Gastrocnemius medialis (tissue), 4 donors: Measurements from ENCODE around the gene SULT1C3. TPM values are rescaled to one million over a fixed set of nuclear protein-coding genes. Genes with fewer than 3 reads are reported as not detected.

Experiments used
- ATAC-seq, 2 donors: fragments of 150-250 bp; one replicate each; pipeline ENCODE4 v1.9.1; 2016
- DNase-seq, 2 donors: peaks; one replicate each; pipeline ENCODE4 v3.0.0-alpha.2; 2019
- H3K27ac ChIP-seq, 4 donors: fragments of 200-600 bp; sonication (generic); 1 replicate in 1 of 4; 2 replicates in 3 of 4; pipeline ENCODE4 v1.5.1; 2016 to 2018; ENCODE audit warnings: mild to moderate bottlenecking in 2 of 4, moderate library complexity in 1 of 4
- H3K27me3 ChIP-seq, 3 donors: fragments of 200-600 bp; sonication (generic) in 2 of 3; 1 replicate in 1 of 3; 2 replicates in 2 of 3; pipeline versions ENCODE4 v1.5.1 to v1.6.0; 2016 to 2019; ENCODE audit warnings: mild to moderate bottlenecking in 1 of 3, moderate library complexity in 1 of 3
- H3K36me3 ChIP-seq, 2 donors: fragments of 200-600 bp; sonication (generic) in 1 of 2; one replicate each; pipeline ENCODE4 v1.5.1; 2017 to 2018
- H3K4me1 ChIP-seq, 2 donors: fragments of 200-600 bp; sonication (generic) in 1 of 2; one replicate each; pipeline ENCODE4 v1.5.1; 2016 to 2017; ENCODE audit warnings: mild to moderate bottlenecking in 2 of 2
- H3K4me3 ChIP-seq, 4 donors: fragments of 200-600 bp; sonication (generic) in 3 of 4; 1 replicate in 1 of 4; 2 replicates in 3 of 4; pipeline ENCODE4 v1.5.1; 2016 to 2019; ENCODE audit warnings: mild to moderate bottlenecking in 2 of 4
- H3K9me3 ChIP-seq, 3 donors: fragments of 200-600 bp; sonication (generic) in 2 of 3; 1 replicate in 1 of 3; 2 replicates in 2 of 3; pipeline ENCODE4 v1.5.1; 2016 to 2019
- POLR2A ChIP-seq, 2 donors: fragments of 450-650 bp; IDR thresholded peaks; one replicate each; pipeline ENCODE4 v1.6.1; 2017; ENCODE audit warnings: antibody characterized with exemption in 2 of 2, mild to moderate bottlenecking in 2 of 2, moderate library complexity in 2 of 2
- in situ Hi-C, 4 donors: fragments of 200-750 bp; cut with MboI; loops; one replicate each; pipeline versions ENCODE4 v1.15.0 to v1.8.0; 2017; ENCODE audit warnings: low sequenced_read_pairs in 4 of 4
- intact Hi-C: fragments of 100-400 bp; cut with DNase I; formaldehyde crosslinking; loops from one replicate; pipeline ENCODE4 v1.15.1; 2023; ENCODE audit warnings: low total_unique reads
- total RNA-seq, 4 donors: library from RNA; depleted of rRNA; stranded (reverse); fragments of >200 nt; gene quantifications; one replicate each; pipeline versions ENCODE4 v1.1.0 to v1.2.3, GENCODE V29; 2016
- TF ChIP-seq, protein P1 (sequence below), 5 experiments: fragments of 450-650 bp in 3 of 5; fragments of 200-600 bp in 2 of 5; sonication (generic) in 2 of 5; IDR thresholded peaks in 4 of 5; conservative IDR thresholded peaks in 1 of 5; 1 replicate in 4 of 5; 2 replicates in 1 of 5; pipeline ENCODE4 v1.5.1; 2016 to 2019; ENCODE audit warnings: antibody characterized with exemption in 5 of 5, mild to moderate bottlenecking in 3 of 5, moderate library complexity in 3 of 5

The SULT1C3 gene
- total RNA-seq, 4 donors from 2014 or later = not detected

DNA sequence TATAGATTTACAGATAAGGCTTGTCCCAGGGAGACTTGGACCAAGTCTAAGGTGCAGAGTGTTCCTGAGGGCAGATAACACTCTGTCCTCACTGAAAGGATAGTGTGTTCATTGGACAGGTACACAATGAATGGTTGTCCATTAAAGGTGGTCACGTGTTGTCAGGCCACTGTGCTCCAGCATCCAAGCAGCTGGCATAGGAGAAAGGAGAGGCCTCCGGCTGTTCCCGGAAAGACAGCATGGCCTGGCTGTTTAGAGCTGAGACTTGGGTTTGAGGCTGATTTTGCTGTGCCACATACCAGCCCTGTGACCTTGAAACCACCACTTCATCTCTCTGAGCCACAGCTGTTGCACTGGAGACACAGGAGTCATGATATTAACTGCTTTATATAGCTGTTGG is 19.6 kb upstream of the SULT1C3 start:
- no peaks in the 10 kb centered on the region for H3K36me3 ChIP-seq
- no peaks in the 10 kb centered on the region for H3K9me3 ChIP-seq
- ATAC-seq = no peak
- H3K27me3 ChIP-seq = no peaks in the 10 kb centered on the region
- no peak overlapping the region for H3K27ac ChIP-seq
- in situ Hi-C loops (no loop called here), intact Hi-C loops (no loop called here)
- no peak overlapping the region for H3K4me3 ChIP-seq
- no peak for TF ChIP-seq POLR2A (IDR thresholded peaks at IDR 0.05)
- TF ChIP-seq, protein P1, sequence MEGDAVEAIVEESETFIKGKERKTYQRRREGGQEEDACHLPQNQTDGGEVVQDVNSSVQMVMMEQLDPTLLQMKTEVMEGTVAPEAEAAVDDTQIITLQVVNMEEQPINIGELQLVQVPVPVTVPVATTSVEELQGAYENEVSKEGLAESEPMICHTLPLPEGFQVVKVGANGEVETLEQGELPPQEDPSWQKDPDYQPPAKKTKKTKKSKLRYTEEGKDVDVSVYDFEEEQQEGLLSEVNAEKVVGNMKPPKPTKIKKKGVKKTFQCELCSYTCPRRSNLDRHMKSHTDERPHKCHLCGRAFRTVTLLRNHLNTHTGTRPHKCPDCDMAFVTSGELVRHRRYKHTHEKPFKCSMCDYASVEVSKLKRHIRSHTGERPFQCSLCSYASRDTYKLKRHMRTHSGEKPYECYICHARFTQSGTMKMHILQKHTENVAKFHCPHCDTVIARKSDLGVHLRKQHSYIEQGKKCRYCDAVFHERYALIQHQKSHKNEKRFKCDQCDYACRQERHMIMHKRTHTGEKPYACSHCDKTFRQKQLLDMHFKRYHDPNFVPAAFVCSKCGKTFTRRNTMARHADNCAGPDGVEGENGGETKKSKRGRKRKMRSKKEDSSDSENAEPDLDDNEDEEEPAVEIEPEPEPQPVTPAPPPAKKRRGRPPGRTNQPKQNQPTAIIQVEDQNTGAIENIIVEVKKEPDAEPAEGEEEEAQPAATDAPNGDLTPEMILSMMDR (IDR thresholded peaks at IDR 0.05 in 4 of 5, conservative IDR thresholded peaks at IDR 0.05 in 1 of 5) = no peak
- no peaks in the 10 kb centered on the region for H3K4me1 ChIP-seq
- DNase-seq = no peak

DNA sequence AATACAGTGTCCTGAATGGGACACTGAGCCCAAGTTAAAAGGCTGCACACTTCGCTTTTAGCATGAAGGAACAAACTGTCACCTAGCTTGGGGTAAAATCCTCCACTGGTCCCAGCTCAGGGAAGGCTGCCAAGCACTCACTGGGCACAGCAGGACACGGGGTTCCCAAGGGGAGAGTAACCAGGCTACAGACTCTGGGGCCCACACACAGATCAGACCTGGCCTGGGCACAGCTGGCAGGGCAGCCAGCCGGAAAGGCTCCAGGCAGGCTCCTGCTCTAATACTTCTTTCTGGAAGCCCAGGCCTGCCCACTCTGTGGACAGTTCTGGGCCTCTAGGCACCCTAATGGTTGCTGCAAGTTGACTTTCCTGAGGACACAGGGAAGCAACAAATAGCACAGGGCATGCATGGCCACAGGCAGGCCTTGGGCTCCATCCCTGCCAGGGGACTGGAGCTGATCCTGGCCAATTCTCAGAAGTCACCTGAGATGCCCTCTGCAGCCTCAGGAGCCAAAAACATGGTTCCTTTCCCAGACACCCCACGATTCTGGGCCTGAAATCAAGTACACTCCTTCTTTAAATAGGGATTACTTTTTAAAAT is 18.7 kb upstream of the SULT1C3 start:
- Histone ChIP-seq H3K36me3 (no peaks in the 10 kb centered on the region), H3K27ac (no peak overlapping the region), H3K4me1 (no peaks in the 10 kb centered on the region), H3K4me3 (no peak overlapping the region), H3K9me3 (no peaks in the 10 kb centered on the region), H3K27me3 (no peaks in the 10 kb centered on the region)
- in situ Hi-C loops (no loop called here), intact Hi-C loops (no loop called here)
- no peak for DNase-seq
- no peak for TF ChIP-seq POLR2A (IDR thresholded peaks at IDR 0.05)
- TF ChIP-seq, protein P1 (IDR thresholded peaks at IDR 0.05 in 4 of 5, conservative IDR thresholded peaks at IDR 0.05 in 1 of 5) = no peak
- ATAC-seq = no peak

DNA sequence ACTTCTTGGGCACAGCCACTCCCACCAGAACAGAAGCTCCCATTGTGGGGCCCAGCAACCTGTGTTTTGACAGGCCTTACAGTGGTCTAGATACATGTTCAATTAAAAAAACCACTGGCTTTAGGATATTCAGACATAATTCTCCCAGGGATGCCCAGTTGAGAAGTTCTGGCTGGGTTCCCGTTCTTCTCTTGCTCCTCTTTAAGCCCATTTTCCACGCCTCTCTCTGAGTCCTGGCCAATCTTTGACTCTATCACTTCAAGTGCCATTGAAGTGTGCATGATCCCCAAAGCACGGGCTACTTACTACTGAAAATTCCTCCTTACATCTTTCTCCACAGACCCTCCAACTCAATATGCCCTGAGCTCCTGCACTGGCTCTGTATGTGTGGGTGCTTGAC is 17.5 kb upstream of the SULT1C3 start:
- in situ Hi-C loops = no loop called here
- no peak overlapping the region for H3K27ac ChIP-seq
- no peaks in the 10 kb centered on the region for H3K36me3 ChIP-seq
- intact Hi-C loops = no loop called here
- TF ChIP-seq POLR2A (IDR thresholded peaks at IDR 0.05) = no peak
- TF ChIP-seq, protein P1 (IDR thresholded peaks at IDR 0.05 in 4 of 5, conservative IDR thresholded peaks at IDR 0.05 in 1 of 5) = no peak
- H3K4me3 ChIP-seq = no peak overlapping the region
- H3K27me3 ChIP-seq = no peaks in the 10 kb centered on the region
- ATAC-seq (no peak), DNase-seq (no peak)
- H3K4me1 ChIP-seq = no peaks in the 10 kb centered on the region
- H3K9me3 ChIP-seq = no peaks in the 10 kb centered on the region

- Histone ChIP-seq H3K36me3 (no peaks in the 10 kb centered on the region), H3K4me1 (no peaks in the 10 kb centered on the region), H3K27me3 (no peaks in the 10 kb centered on the region), H3K4me3 (no peak overlapping the region), H3K9me3 (no peaks in the 10 kb centered on the region), H3K27ac (no peak overlapping the region)
- no peak for DNase-seq
- in situ Hi-C loops = no loop called here
- TF ChIP-seq, protein P1 (IDR thresholded peaks at IDR 0.05 in 4 of 5, conservative IDR thresholded peaks at IDR 0.05 in 1 of 5) = no peak
- no peak for TF ChIP-seq POLR2A (IDR thresholded peaks at IDR 0.05)
- no peak for ATAC-seq
- intact Hi-C loops = no loop called here
These were observed 16.2 kb upstream of the SULT1C3 start for GRCh38 chr2:108223573-108223972.

GRCh38 chr2:108224022-108224421 is 15.7 kb upstream of the SULT1C3 start:
- no peaks in the 10 kb centered on the region for H3K4me1 ChIP-seq
- H3K27ac ChIP-seq = no peak overlapping the region
- intact Hi-C loops (no loop called here), in situ Hi-C loops (no loop called here)
- no peaks in the 10 kb centered on the region for H3K36me3 ChIP-seq
- TF ChIP-seq, protein P1 (IDR thresholded peaks at IDR 0.05 in 4 of 5, conservative IDR thresholded peaks at IDR 0.05 in 1 of 5) = no peak
- TF ChIP-seq POLR2A (IDR thresholded peaks at IDR 0.05) = no peak
- H3K9me3 ChIP-seq = no peaks in the 10 kb centered on the region
- H3K27me3 ChIP-seq = no peaks in the 10 kb centered on the region
- ATAC-seq (no peak), DNase-seq (no peak)
- no peak overlapping the region for H3K4me3 ChIP-seq
